HG03025 (cell line): Measurements from ENCODE around the gene LAGE3.
"Not testable (repeated sequence)": the region's sequence is repeated elsewhere in the genome, so short reads cannot be mapped to it uniquely, and the experiment has no call there.

Experiments
- ATAC-seq: cut with Tn5 transposase; IDR thresholded peaks from one replicate; pipeline ENCODE4 v1.9.1; 2021; ENCODE audit warnings: mild to moderate bottlenecking, moderate library complexity; ENCODE audit not compliant: unreplicated experiment, low FRiP score

The LAGE3 gene

DNA sequence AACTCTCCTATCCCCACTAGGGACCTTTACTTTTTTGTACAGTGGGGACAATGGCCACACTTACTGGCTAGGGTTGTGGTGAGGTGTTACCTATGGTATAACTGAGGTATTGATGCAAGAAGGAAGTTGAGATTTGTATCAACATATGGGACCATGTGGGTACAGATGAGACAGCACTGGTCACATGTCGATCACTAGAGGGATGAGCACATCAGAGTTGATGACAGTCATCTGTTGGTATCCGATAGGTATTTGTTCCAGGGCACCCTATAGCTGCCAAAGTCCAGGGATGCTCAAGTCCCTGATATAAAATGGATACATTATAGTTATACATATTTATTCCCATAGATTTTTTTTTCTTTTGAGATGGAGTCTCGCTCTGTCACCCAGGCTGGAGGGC, 23.9 kb upstream of the LAGE3 start:
- ATAC-seq, result no peak

DNA sequence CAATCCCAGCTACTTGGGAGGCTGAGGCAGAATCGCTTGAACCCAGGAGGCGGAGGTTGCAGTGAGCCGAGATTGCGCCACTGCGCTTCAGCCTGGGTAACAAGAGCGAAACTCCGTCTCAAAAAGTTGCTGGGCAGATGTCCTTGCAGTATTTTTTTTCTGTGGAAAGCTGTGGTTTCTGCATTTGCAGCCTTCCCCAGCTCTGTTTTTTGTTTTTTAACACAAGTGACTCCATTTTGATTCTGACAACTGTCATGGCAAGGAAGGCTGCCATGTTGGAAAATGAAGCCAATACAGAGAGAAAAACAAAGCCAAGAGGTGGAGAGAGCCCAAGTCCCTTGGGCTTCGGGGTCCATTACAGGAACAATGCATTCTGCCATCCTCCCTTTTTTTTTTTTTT, 23.0 kb upstream of the LAGE3 start:
- ATAC-seq, result no peak

DNA sequence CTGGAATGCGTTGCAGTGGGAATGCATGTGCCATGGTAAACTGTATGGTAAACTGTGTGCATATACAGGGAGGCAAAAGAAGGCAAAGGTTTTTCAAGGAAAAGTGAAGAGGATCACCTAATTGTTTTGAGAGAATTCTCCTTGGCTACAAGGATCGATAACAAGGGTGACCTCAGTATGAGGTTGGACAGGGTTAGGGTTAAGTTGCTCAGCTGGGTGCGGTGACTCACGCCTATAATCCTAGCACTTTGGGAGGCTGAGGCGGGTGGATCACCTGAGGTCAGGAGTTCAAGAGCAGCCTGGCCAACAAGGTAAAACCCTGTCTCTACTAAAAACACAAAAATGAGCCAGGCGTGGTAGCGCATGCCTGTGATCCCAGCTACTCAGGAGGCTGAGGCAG, 22.3 kb upstream of the LAGE3 start:
- ATAC-seq, result not testable (repeated sequence)

GRCh38 chrX:154496591-154497137, 17.6 kb upstream of the LAGE3 start:
- not testable (repeated sequence) for ATAC-seq

- no peak for ATAC-seq
Observed at GRCh38 chrX:154495472-154495922, 16.4 kb upstream of the LAGE3 start.

DNA sequence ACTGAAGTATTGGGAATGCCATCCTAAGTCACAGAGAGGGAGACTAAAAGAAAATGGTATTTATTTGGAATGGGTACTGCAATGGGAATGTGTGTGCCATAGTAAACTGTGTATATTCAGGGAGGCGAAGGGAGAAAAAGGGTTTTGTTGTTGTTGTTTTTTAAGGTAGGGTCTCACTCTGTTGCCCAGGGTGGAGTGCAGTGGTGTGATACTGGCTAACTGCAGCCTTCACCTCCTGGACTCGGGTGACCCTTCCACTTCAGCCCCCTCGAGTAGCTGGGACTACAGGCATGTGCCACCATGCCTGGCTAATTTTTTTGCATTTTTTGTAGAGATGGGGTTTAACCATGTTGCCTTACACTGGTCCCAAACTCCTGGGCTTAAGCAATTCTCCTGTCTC, 15.6 kb upstream of the LAGE3 start:
- ATAC-seq, result no peak

GRCh38 chrX:154490414-154491083, 11.5 kb upstream of the LAGE3 start, which contains the start of gene SLC10A3:
Gene SLC10A3, minus strand, starts transcription at chrX:154490629. Its CDS starts 1,689 bp downstream, at chrX:154488940.
- peak; percentile 50 for ATAC-seq

DNA sequence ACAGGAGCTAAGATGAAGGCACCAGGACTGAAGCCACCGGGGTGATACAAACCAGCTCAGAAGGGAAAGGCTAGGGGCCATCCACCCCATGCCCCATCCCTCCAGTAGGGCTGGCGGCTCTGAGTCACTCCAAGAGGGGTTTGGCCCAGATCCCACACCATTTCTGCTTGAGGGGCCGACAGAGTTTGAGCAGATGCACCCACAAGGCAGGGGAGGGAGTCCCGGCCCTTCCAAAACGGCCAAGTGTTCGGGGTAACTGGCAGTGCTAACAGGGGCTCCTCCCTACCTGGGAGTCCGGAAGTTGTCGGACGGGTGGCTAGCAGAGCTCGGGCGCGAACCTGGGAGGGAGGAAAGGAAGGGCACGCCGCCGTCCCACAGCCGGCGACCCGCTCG, 10.9 kb upstream of the LAGE3 start:
- ATAC-seq, result peak; percentile 25

DNA sequence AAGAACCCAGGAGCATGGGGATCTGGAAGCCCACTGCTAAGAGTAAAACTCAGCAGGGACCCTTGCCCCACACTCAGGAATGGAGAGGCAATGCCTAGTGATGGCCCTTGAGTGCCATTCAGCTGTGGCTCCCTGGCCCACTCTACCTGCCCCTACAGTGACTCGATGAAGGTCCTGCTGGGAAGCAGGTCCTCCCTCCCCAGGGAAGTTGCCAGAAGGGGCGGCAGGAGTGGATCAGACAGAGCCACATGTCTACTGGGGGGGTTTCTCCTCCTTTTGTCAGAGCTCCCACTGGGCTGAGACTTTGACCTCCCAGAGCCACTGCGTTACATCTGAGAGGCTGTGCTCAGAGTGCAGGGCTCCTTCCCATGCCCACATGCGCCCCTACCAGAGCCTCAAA, 10.1 kb upstream of the LAGE3 start:
- ATAC-seq, result no peak

GRCh38 chrX:154488336-154489075, 9.4 kb upstream of the LAGE3 start:
- no peak for ATAC-seq

- ATAC-seq, result no peak
Observed at GRCh38 chrX:154487518-154488290, 8.6 kb upstream of the LAGE3 start.

GRCh38 chrX:154486396-154487207, 7.5 kb upstream of the LAGE3 start, which contains the start of gene UBL4A:
Gene UBL4A, minus strand, starts transcription at chrX:154486615. Its CDS starts 31 bp downstream, at chrX:154486584.
- no peak for ATAC-seq

DNA sequence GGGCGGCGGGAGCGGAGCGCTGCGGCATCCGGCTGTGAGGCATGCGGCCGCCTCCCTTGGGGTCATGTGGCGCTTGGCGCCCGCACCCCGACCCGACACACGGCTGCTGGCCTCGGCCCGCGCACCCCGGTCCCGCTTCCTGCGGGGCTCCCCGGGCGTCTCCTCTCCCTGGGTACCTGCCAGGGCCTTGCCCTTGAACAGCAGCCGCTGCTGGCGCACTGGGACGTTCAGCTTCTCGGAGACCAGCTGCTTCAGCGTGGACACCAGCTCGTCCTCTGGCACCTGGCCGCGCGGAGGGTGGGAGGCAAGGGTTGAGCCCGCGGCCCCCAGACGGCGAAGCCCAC, 6.9 kb upstream of the LAGE3 start:
- ATAC-seq, result no peak

- ATAC-seq, result no peak
Observed at GRCh38 chrX:154485150-154486051, 6.3 kb upstream of the LAGE3 start.

DNA sequence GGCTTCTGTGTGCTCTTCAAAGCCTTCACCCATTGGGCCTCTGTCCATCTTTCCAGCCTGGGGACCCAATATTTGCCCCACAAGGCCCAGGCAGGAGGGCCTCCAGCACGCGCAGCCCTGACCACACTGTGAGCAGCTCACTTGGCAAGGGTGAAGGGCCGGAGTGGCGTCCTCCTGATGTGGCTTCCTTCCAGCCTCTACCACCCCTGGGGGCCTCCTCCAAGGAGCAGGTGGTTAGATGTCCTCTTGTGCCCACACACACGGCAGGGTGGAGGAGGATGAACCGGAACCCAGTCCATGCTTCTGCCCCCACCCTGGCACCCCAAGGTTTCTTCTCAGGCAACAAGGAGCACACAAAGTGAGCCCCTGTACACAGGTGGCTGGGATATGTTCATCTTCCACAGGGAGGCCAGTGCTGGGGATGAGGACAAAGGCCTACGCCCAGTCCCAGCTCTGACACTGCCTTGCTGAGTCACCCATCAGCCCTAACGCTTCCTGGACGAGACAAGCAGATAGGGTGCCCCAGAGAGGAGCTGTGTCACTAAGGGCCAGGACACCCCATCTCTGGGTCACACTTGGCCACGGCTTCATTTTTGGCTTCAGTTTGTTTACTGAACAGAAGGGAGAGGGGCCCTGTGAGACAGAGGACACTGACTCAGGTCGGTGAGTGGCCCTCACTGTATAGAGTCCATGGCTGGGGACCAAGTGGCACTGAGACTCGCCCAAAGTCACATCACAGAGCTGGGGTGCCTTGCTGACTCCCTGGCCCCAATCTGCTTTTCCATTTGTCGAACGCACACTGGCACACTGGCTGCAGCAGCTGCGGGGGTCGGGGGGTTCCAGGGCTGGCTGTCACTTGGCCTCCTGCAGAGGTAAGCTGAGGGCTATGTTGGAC, 5.4 kb upstream of the LAGE3 start:
- ATAC-seq, result no peak

- no peak for ATAC-seq
Observed at GRCh38 chrX:154483325-154483724, 4.2 kb upstream of the LAGE3 start.

DNA sequence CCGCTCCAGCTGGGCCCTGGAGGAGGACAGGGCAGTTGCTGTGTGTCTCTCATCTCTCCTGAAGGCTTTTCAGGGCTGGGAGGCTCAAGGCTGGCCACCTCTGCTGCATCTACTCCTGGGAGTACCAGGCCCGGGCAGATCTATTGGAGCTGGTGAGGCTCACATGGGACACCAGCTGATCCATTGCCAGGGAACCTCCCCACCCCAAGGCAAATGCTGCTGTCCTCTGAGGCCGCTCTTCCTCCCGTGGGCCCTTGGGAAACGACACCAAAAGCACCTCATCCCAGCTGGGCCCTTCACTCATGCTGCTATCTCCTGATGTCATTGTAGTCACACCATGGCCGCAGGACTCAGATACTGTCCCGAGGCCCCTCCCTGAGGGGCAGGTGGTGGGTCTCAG, 3.7 kb upstream of the LAGE3 start:
- ATAC-seq, result no peak

DNA sequence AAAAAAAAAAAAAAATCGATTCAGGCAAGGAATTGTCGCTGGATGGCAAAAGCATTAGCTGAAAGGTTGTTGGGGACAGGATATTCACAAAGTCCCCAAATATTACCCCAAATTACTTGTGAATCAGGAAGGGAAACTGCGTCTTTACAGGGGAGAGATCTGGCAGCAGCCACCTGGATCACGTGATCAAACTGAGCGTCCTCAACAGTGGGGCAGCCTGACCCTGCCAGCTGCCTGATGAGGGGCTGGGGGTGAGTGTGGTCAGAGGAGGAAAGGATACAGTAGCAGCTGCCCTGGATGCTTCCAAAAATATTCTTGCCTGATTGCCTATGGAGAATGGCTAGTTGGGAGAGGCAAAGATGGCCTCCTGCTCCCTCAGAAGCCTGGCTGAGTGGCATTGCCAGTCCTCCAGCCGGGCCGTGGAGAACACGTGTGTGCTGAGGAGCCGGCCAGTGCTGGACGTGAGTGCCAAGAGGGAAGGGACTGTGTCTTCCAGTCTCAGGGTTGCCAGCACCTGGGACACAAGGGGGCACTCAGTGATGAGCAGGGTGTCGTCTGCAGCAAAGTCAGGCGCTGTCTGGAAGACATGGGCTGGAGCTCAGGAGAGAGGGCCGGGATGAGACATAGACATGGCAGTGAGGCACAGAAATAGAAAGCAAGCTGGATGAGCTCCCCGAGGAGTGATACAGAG, 3.0 kb upstream of the LAGE3 start:
- no peak for ATAC-seq
